Subcutaneous adipose tissue (tissue), 4 donors: ENCODE results near the gene UBAC2. TPM values are rescaled to one million over a fixed set of nuclear protein-coding genes. Genes with fewer than 3 reads are reported as not detected.

Experiments
- CTCF ChIP-seq: fragments of 450-650 bp; IDR thresholded peaks from one replicate; pipeline ENCODE4 v1.5.1; 2016; ENCODE audit warnings: low read depth, mild to moderate bottlenecking, control low read depth, antibody characterized with exemption, moderate library complexity
- total RNA-seq, 4 donors: library from RNA; depleted of rRNA; stranded (reverse); fragments of >200 nt; gene quantifications; one replicate each; pipeline ENCODE4 v1.1.0, GENCODE V29; 2016

The UBAC2 gene
- total RNA-seq, 4 donors from 2014 or later = 47.4 to 73.3 (median 65.8) TPM

GRCh38 chr13:99264051-99264450, 63.4 kb downstream of the UBAC2 start:
- no peak for TF ChIP-seq CTCF

DNA sequence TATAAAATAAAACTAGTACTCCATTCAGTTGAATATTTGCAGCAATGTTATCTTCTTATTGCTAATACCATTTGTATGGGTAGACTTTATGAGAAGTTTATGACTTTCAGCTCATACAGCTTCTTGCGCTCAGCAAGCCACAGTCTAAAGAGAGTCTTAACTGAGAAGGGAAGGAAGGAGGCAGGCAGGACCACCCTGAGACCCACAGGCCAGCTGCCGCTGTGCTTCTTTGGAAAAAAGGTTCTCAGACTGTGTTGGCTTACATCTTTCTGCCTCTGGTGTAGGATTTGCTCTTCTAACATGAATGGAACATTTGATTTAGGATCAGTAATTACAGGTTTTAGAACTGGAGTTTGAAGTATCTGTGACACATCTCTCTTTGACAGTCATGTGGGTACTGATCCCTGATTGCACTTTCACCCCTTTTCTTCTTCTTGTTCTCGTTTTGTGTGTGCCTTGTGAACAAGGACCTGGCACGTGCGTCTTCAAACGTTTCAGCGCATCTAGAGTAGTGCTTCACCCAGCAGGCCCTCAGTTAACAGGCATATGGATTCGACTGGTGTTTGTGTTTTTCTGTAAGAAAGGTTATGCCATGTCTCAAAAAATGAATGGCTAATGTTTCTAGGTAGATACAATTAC, 64.6 kb downstream of the UBAC2 start:
- no peak for TF ChIP-seq CTCF

DNA sequence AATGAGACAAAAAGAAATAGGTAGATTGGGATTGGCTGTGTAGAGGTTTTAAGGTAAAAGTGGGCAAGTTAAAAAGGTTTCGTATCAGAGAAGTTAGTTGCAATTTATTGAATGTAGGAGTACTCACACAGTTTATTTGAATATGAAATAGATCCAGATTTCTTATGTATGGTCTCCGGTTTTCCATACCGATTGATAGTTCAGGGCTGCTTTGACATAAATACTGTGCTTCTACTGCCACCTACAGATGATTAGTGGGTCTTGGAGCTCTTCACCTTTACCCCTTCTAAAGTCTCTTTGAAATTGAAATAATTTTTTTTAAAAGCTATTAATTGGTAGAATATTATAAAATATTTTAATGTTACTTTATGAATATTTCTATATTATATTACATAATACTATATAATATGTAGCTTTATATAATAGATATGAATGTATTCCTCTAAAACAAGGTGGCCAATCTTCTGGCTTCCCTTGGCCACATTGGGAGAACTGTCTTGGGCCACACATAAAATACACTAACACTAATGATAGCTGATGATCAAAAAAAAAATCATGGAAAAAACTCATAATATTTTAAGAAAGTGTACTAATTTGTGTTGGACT, 65.3 kb downstream of the UBAC2 start:
- no peak for TF ChIP-seq CTCF

GRCh38 chr13:99266827-99267226, 66.2 kb downstream of the UBAC2 start:
- TF ChIP-seq CTCF = no peak

DNA sequence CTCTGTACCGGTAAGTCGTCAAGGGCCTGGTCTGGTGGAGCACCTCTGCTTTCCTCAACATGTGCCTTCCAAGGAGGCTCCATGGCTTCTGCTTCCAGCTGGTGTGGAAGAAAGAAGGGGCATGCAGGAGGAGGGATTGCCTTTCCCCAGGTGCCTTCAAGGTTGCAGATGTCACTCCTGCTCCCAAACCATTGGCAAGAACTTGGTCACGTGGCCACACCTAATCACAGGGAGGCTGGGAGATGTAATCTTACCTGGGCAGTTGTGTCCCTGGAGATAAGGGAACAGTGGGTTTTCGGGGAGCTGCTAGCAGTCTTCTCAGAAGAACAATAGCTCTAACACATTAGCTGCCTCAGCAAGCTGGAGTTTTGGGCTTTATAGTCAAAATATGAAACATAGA, 67.3 kb downstream of the UBAC2 start:
- no peak for TF ChIP-seq CTCF

GRCh38 chr13:99268822-99269221, 68.2 kb downstream of the UBAC2 start:
- TF ChIP-seq CTCF = no peak

DNA sequence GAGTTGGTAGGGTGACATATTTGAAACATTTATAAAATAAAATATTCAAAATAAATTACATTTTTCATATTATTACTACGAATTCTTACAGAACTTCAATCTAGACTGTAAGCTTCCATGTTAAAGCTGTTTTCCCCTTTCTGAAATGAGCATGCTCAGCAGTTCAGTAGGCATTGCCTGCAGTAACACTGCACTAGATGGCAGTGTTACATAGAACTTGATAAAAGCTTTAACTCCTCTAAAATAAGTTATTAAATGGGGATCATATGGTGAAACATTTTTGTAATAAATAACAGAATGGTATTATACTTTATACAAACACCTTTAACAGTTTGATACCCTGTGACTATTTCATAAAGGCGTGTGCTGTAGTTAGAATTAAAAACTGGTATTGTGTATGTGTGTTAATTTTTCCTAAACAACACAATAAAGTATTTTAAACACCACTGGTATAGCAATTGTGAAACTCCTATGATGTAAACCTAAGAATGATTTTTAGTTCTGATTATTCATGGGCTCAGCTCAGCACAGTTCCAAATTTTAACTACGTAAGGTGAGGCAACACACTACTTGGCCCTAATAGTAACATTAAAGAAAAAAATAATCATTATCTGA, 69.1 kb downstream of the UBAC2 start:
- TF ChIP-seq CTCF = no peak
